CD4-positive, alpha-beta T cell (primary cell): ENCODE measurements around the gene NUBP2. TPM values are rescaled to one million over a fixed set of nuclear protein-coding genes. Genes with fewer than 3 reads are reported as not detected.

Experiments used
- ATAC-seq: fragments of 200-7000 bp; cut with Tn5 transposase; one replicate; pipeline ENCODE4 v1.10.0; 2022; ENCODE audit warnings: mild to moderate bottlenecking; ENCODE audit not compliant: poor library complexity
- CTCF ChIA-PET: fragments of 350-600 bp; sonication (Branson Sonifier 250); formaldehyde crosslinking; loops from one replicate; lab custom pipeline; 2021; ENCODE audit warnings: antibody characterized with exemption, inconsistent platforms; lab: Charles Lee
- POLR2A ChIA-PET: fragments of 350-600 bp; sonication (Branson Sonifier 250); formaldehyde crosslinking; loops from one replicate; lab custom pipeline; 2021; ENCODE audit warnings: antibody characterized with exemption, inconsistent platforms; lab: Charles Lee
- DNase-seq, 14 experiments: peaks; one replicate each; pipeline ENCODE4 v3.0.0-alpha.2; 2013 to 2020; ENCODE audit warnings: mixed read lengths in 2 of 14
- H3K27ac ChIP-seq, 2 donors: one replicate each; pipeline versions ENCODE4 v1.5.1 to v1.7.0; 2013; ENCODE audit warnings: low read length in 2 of 2, low read depth in 1 of 2, mild to moderate bottlenecking in 1 of 2
- H3K27me3 ChIP-seq, 2 experiments: 1 replicate in 1 of 2; 2 replicates in 1 of 2; pipeline versions ENCODE4 v1.6.1 to v1.7.0; 2013; ENCODE audit warnings: low read length in 2 of 2, control low read depth in 1 of 2, mild to moderate bottlenecking in 1 of 2, moderate library complexity in 1 of 2; ENCODE audit not compliant: insufficient read depth in 2 of 2, control insufficient read depth in 1 of 2
- H3K36me3 ChIP-seq: one replicate; pipeline ENCODE4 v1.6.1; 2013; ENCODE audit warnings: low read length, control low read depth; ENCODE audit not compliant: insufficient read depth
- H3K4me1 ChIP-seq: one replicate; pipeline ENCODE4 v1.6.1; 2013; ENCODE audit warnings: low read length, control low read depth; ENCODE audit not compliant: insufficient read depth
- H3K4me3 ChIP-seq: one replicate; pipeline ENCODE4 v1.5.1; 2013; ENCODE audit warnings: mild to moderate bottlenecking, low read length, moderate library complexity
- H3K9me3 ChIP-seq, 2 experiments: 1 replicate in 1 of 2; 2 replicates in 1 of 2; pipeline versions ENCODE4 v1.6.1 to v1.7.0; 2013; ENCODE audit warnings: low read length in 2 of 2, mild to moderate bottlenecking in 2 of 2, control low read depth in 1 of 2, moderate library complexity in 1 of 2; ENCODE audit not compliant: control insufficient read depth in 1 of 2, insufficient read depth in 1 of 2
- H3K27ac Mint-ChIP-seq: one replicate; pipeline ENCODE4 v1.8.0; 2020; ENCODE audit warnings: mixed read lengths
- H3K27me3 Mint-ChIP-seq: one replicate; pipeline ENCODE4 v1.8.0; 2021; ENCODE audit warnings: mixed read lengths
- H3K36me3 Mint-ChIP-seq: one replicate; pipeline ENCODE4 v1.8.0; 2021; ENCODE audit warnings: low read depth, mixed read lengths
- H3K4me1 Mint-ChIP-seq: one replicate; pipeline ENCODE4 v1.8.0; 2021; ENCODE audit warnings: low read depth, mixed read lengths
- H3K4me3 Mint-ChIP-seq: one replicate; pipeline ENCODE4 v1.8.0; 2020; ENCODE audit warnings: mild to moderate bottlenecking, mixed read lengths
- H3K9me3 Mint-ChIP-seq: one replicate; pipeline ENCODE4 v1.8.0; 2020; ENCODE audit warnings: mixed read lengths
- intact Hi-C, 2 experiments: fragments of 100-400 bp; cut with DNase I in 1 of 2; cut with micrococcal nuclease in 1 of 2; formaldehyde crosslinking; loops; one replicate each; pipeline versions ENCODE4 v1.15.1 to v1.9.0; 2023 to 2025; cut with DNase I, micrococcal nuclease
- total RNA-seq, 174 experiments: library from RNA in 2 of 174; stranded (reverse) in 2 of 174; gene quantifications; one replicate each; pipeline ENCODE4 v1.2.3 and lab custom pipeline; 2021 to 2026
- TF ChIP-seq, protein P1 (sequence below): fragments of 200-600 bp; IDR thresholded peaks from one replicate; pipeline ENCODE4 v1.8.0; 2022; ENCODE audit warnings: antibody characterized with exemption, mild to moderate bottlenecking

The NUBP2 gene
- total RNA-seq, 2 experiments from 2014 or later: 36.4 to 38.1 TPM

DNA sequence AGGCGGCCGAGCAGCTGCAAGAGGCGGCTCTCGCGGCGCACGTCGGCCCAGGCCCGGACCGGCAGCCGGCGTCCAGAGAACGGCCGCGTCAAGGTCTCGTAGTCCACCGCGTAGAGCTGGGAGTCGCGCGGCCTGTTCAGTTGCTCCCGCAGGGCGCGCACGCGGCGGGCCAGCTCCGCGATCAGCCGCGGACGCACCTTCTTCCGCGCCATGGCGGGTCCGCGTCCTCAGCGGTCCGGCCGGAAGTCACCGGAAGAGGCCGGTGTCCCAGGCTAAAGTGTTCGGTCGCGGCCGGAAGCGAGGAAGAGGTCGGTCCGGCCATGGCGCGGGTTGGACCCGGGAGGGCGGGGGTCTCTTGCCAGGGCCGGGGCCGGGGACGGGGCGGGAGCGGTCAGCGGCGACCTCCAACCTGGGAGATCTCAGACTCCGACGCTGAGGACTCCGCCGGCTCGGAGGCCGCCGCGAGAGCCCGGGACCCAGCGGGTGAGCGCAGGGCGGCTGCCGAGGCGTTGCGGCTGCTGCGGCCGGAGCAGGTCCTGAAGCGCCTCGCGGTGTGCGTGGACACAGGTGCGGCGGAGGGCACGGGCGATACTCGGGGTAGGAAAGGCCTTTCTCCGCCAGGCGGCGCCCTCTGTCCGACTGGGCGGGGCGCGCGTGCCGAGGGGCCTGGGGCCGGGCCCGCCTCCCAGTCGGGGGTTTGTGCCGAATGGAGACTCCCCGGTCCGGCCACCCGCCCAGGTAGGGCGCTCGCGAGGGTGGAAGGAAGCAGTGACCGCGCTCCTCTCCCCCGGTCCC lies 9.7 kb upstream of the NUBP2 start, which contains the start of gene MRPS34:
Gene MRPS34 (minus strand): TSS at position 227 of the 795 bp plus-strand sequence. CDS start 15 bp downstream, at position 212.
- Histone ChIP-seq H3K27me3 (no peaks in the 10 kb centered on the region), H3K9me3 (peaks cover 0 to 4% of the 10 kb centered on the region in 2 experiments), H3K36me3 (peaks cover 30% of the 10 kb centered on the region), H3K4me3 (peak within 1 kb of the TSS; percentile 89), H3K27ac (peak within 1 kb of the TSS; percentile 55 to 69), H3K4me1 (peaks cover 42% of the 10 kb centered on the region)
- CTCF ChIA-PET: interaction anchor here (1.1 to 4.0 kb wide), 3 partner anchors 9 to 67 kb away, joined by 3 to 21 read pairs (median 3); partner anchors contain the start of genes MAPK8IP3, NUBP2 and SPSB3
- peak within 1 kb of the TSS; percentile 92 for H3K27ac Mint-ChIP-seq
- peaks cover 32% of the 10 kb centered on the region for H3K36me3 Mint-ChIP-seq
- H3K27me3 Mint-ChIP-seq: no peaks in the 10 kb centered on the region
- POLR2A ChIA-PET: interaction anchor here (0.8 to 7.9 kb wide), 6 partner anchors 8 to 464 kb away, joined by 3 to 163 read pairs (median 7); partner anchors contain the start of genes FAHD1, HAGH, MAPK8IP3 and NUBP2
- TF ChIP-seq, protein P1, sequence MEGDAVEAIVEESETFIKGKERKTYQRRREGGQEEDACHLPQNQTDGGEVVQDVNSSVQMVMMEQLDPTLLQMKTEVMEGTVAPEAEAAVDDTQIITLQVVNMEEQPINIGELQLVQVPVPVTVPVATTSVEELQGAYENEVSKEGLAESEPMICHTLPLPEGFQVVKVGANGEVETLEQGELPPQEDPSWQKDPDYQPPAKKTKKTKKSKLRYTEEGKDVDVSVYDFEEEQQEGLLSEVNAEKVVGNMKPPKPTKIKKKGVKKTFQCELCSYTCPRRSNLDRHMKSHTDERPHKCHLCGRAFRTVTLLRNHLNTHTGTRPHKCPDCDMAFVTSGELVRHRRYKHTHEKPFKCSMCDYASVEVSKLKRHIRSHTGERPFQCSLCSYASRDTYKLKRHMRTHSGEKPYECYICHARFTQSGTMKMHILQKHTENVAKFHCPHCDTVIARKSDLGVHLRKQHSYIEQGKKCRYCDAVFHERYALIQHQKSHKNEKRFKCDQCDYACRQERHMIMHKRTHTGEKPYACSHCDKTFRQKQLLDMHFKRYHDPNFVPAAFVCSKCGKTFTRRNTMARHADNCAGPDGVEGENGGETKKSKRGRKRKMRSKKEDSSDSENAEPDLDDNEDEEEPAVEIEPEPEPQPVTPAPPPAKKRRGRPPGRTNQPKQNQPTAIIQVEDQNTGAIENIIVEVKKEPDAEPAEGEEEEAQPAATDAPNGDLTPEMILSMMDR: peak; percentile 79
- peak within 1 kb of the TSS; percentile 98 for H3K4me3 Mint-ChIP-seq
- peaks cover 16% of the 10 kb centered on the region for H3K4me1 Mint-ChIP-seq
- ATAC-seq: peak; percentile 49
- no peaks in the 10 kb centered on the region for H3K9me3 Mint-ChIP-seq
- intact Hi-C loops: loop anchor here (1.0 to 10.0 kb wide), 10 partner anchors 9 to 421 kb away; partner anchors contain the start of genes FAHD1 (in 2 of the 2), HAGH (in 2 of the 2), NUBP2 (in 2 of the 2) and SPSB3 (in 2 of the 2)
- DNase-seq: peak; percentile 61 to 90 (median 77)

DNA sequence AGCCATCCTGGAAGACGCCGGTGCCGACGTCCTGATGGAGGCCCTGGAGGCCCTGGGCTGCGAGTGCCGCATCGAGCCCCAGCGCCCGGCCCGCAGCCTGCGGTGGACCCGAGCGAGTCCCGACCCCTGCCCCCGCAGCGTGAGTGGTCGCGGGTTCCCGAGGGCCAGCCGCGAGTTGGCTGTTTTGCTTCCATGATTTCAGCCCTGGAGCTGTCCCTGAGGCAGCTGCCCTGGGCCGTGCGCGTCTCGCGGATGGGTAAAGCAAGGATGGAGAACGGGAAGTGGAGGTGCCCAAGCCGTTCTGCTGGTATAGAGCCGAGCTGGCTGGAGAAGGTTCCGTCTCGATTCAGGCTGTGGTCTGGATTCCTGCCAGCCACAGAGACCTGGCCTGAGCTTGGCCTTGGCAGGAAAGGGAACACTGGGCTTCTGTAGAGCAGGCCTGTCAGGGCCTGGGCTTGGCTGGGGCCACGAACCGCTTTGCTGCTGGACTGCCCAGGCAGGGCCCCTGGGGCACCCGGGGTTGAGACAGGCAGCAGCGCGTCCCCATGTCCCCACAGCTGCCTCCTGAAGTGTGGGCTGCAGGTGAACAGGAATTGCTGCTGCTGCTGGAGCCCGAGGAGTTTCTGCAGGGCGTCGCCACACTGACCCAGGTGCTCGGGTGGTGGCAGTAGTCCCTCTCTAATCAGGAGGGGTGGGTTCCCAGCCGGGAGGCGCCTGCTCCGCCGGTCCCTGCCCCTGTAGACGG lies 8.9 kb upstream of the NUBP2 start:
- ATAC-seq: no peak
- Histone ChIP-seq H3K9me3 (peaks cover 0 to 4% of the 10 kb centered on the region in 2 experiments), H3K4me3 (peak overlapping the region; percentile 89), H3K4me1 (peaks cover 42% of the 10 kb centered on the region), H3K36me3 (peaks cover 36% of the 10 kb centered on the region), H3K27ac (peak overlapping the region; percentile 55 to 69), H3K27me3 (no peaks in the 10 kb centered on the region)
- H3K4me3 Mint-ChIP-seq: peak overlapping the region; percentile 93
- H3K9me3 Mint-ChIP-seq: no peaks in the 10 kb centered on the region
- peaks cover 16% of the 10 kb centered on the region for H3K4me1 Mint-ChIP-seq
- peaks cover 27% of the 10 kb centered on the region for H3K36me3 Mint-ChIP-seq
- TF ChIP-seq, protein P1: no peak
- ChIA-PET POLR2A (interaction anchor here (0.6 to 7.9 kb wide), 4 partner anchors 8 to 68 kb away, joined by 3 to 163 read pairs (median 12); partner anchors contain the start of genes FAHD1, HAGH, MAPK8IP3 and NUBP2), CTCF (interaction anchor here (4.0 kb wide), 1 partner anchor 9 kb away, joined by 21 read pairs; the partner anchor contains the start of genes NUBP2 and SPSB3)
- no peaks in the 10 kb centered on the region for H3K27me3 Mint-ChIP-seq
- H3K27ac Mint-ChIP-seq: peak overlapping the region; percentile 65
- DNase-seq: peak in 1 of 14 experiments; percentile 29
- intact Hi-C loops: loop anchor here (1.0 to 10.0 kb wide), 10 partner anchors 8 to 422 kb away; partner anchors contain the start of genes FAHD1 (in 2 of the 2), HAGH (in 2 of the 2), NUBP2 (in 2 of the 2) and SPSB3 (in 2 of the 2)
